ENCODE measurements around the gene MCOLN1. TPM values are rescaled to one million over a fixed set of nuclear protein-coding genes. Genes with fewer than 3 reads are reported as not detected.

MCOLN1 gene
- total RNA-seq, 1 experiment from 2014 or later = 16.2 TPM

DNA sequence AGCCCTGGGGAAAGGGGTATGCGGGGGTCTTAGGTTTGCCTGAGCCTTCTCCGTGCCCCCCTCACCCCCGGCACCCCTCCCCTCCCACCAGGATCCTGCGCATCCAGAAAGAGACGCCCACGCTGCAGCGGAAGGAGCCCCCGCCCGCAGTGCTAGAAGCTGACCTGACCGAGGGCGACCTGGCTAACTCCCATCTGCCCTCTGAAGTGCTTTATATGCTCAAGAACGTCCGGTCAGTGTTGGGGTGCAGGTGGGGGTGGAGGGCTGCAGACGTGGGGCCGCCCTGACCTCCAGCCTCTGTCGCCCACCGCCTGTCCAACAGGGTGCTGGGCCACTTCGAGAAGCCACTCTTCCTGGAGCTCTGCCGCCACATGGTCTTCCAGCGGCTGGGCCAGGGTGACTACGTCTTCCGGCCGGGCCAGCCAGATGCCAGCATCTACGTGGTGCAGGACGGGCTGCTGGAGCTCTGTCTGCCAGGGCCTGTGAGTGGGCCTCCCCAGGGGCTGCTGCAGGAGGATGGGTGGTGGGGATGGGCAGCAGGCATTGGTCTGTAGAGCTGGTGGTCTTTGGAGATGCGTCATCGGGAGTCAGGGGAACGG, 17.5 kb downstream of the MCOLN1 start:
- no peak overlapping the region for H3K27ac Mint-ChIP-seq (ENCODE audit: unreplicated experiment)

DNA sequence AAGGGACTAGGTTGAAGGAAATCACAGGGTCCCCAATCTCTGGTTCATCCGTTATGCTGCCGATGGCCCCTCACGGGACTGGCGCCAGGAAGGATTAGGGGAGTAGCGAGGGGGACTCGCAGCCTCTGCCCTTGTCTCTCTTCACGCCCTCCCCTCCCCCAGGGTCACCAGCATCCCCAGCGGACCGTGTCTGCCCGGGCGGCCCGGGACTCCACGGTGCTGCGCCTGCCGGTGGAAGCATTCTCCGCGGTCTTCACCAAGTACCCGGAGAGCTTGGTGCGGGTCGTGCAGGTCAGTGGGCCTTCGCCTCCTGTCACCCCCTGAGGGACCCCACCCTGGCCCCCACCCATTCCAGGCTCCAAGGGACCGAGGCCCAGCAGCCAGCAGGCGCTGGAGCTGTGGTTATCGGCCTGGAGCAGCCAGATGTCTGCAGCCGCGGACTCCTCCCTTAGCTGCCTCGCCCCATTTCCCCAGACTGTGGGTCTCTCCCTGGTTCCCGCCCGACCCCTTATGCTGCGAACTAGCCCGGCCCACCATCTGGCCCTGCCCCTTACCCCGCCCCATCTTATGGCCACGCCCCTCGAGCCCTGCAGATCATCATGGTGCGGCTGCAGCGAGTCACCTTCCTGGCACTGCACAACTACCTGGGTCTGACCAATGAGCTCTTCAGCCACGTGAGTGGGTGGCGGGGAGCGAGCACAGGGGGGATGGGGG, 18.5 kb downstream of the MCOLN1 start:
- Histone ChIP-seq H3K27me3 (replicated peaks; ENCODE audit: control insufficient read depth, insufficient read depth, low read length) (no peaks in the 10 kb centered on the region), H3K36me3 (ENCODE audit: control insufficient read depth, insufficient read depth, low read length) (no peaks in the 10 kb centered on the region; the same call in 1 of the 2 replicates), H3K4me1 (no peaks in the 10 kb centered on the region), H3K9me3 (no peaks in the 10 kb centered on the region), H3K4me3 (ENCODE audit: low read depth, low read length) (no peak overlapping the region)
- Mint-ChIP-seq H3K9me3 (ENCODE audit: unreplicated experiment) (no peaks in the 10 kb centered on the region), H3K4me3 (ENCODE audit: unreplicated experiment) (no peak overlapping the region), H3K27ac (ENCODE audit: unreplicated experiment) (no peak overlapping the region), H3K27me3 (ENCODE audit: insufficient read depth, unreplicated experiment) (no peaks in the 10 kb centered on the region), H3K4me1 (ENCODE audit: low read depth, unreplicated experiment) (no peaks in the 10 kb centered on the region), H3K36me3 (ENCODE audit: insufficient read depth, unreplicated experiment) (peaks cover 4% of the 10 kb centered on the region)
- intact Hi-C loops (cut with micrococcal nuclease; ENCODE audit: unreplicated experiment) = no loop called here
- no peak for DNase-seq
- TF ChIP-seq, protein P1, sequence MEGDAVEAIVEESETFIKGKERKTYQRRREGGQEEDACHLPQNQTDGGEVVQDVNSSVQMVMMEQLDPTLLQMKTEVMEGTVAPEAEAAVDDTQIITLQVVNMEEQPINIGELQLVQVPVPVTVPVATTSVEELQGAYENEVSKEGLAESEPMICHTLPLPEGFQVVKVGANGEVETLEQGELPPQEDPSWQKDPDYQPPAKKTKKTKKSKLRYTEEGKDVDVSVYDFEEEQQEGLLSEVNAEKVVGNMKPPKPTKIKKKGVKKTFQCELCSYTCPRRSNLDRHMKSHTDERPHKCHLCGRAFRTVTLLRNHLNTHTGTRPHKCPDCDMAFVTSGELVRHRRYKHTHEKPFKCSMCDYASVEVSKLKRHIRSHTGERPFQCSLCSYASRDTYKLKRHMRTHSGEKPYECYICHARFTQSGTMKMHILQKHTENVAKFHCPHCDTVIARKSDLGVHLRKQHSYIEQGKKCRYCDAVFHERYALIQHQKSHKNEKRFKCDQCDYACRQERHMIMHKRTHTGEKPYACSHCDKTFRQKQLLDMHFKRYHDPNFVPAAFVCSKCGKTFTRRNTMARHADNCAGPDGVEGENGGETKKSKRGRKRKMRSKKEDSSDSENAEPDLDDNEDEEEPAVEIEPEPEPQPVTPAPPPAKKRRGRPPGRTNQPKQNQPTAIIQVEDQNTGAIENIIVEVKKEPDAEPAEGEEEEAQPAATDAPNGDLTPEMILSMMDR (IDR thresholded peaks at IDR 0.05; ENCODE audit: insufficient read depth in 1 of 2, low read depth in 1 of 2, low read length in 1 of 2, severe bottlenecking in 1 of 2, unreplicated experiment in 1 of 2) = no peak
- ChIA-PET CTCF (interaction anchor here (0.6 kb wide), 1 partner anchor 46 kb away, joined by 5 read pairs; no protein-coding TSS in a partner anchor), POLR2A (no interaction called here)
- no TSS peak for BruUV-seq (replicated peaks)

More for the DNA sequence above, 17.5 kb downstream of the MCOLN1 start:
- H3K4me1 Mint-ChIP-seq (ENCODE audit: low read depth, unreplicated experiment) = no peaks in the 10 kb centered on the region
- CTCF ChIA-PET = no interaction called here
- no peak overlapping the region for H3K4me3 ChIP-seq (ENCODE audit: low read depth, low read length)
- TF ChIP-seq, protein P1 (IDR thresholded peaks at IDR 0.05; ENCODE audit: insufficient read depth in 1 of 2, low read depth in 1 of 2, low read length in 1 of 2, severe bottlenecking in 1 of 2, unreplicated experiment in 1 of 2) = no peak
- no peaks in the 10 kb centered on the region for H3K9me3 ChIP-seq
- intact Hi-C loops (cut with micrococcal nuclease; ENCODE audit: unreplicated experiment) = no loop called here
- BruUV-seq (replicated peaks) = no TSS peak
- H3K4me1 ChIP-seq = no peaks in the 10 kb centered on the region
- no peak for DNase-seq
- H3K27me3 Mint-ChIP-seq (ENCODE audit: insufficient read depth, unreplicated experiment) = no peaks in the 10 kb centered on the region
- H3K27me3 ChIP-seq (replicated peaks; ENCODE audit: control insufficient read depth, insufficient read depth, low read length) = no peaks in the 10 kb centered on the region
- H3K9me3 Mint-ChIP-seq (ENCODE audit: unreplicated experiment) = no peaks in the 10 kb centered on the region
- POLR2A ChIA-PET = no interaction called here
- H3K36me3 Mint-ChIP-seq (ENCODE audit: insufficient read depth, unreplicated experiment) = peaks cover 12% of the 10 kb centered on the region
- H3K36me3 ChIP-seq (ENCODE audit: control insufficient read depth, insufficient read depth, low read length) = no peaks in the 10 kb centered on the region; the same call in 1 of the 2 replicates
- H3K4me3 Mint-ChIP-seq (ENCODE audit: unreplicated experiment) = no peak overlapping the region

DNA sequence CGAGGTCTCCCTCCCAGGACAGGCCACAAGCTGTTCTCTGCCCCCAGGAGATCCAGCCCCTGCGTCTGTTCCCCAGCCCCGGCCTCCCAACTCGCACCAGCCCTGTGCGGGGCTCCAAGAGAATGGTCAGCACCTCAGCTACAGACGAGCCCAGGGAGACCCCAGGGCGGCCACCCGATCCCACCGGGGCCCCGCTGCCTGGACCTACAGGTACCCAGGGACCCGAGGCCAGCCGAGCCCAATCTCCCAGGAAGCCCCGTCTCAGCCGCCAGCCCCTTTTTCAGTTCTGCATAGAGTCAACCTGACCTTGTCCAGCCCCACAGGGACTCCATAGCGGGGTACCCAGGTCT, 19.0 kb downstream of the MCOLN1 start:
- Mint-ChIP-seq H3K4me3 (ENCODE audit: unreplicated experiment) (no peak overlapping the region), H3K27me3 (ENCODE audit: insufficient read depth, unreplicated experiment) (no peaks in the 10 kb centered on the region), H3K4me1 (ENCODE audit: low read depth, unreplicated experiment) (no peaks in the 10 kb centered on the region), H3K36me3 (ENCODE audit: insufficient read depth, unreplicated experiment) (peaks cover 4% of the 10 kb centered on the region), H3K9me3 (ENCODE audit: unreplicated experiment) (no peaks in the 10 kb centered on the region), H3K27ac (ENCODE audit: unreplicated experiment) (no peak overlapping the region)
- ChIA-PET CTCF (no interaction called here), POLR2A (no interaction called here)
- H3K4me1 ChIP-seq = no peaks in the 10 kb centered on the region
- TF ChIP-seq, protein P1 (IDR thresholded peaks at IDR 0.05; ENCODE audit: insufficient read depth in 1 of 2, low read depth in 1 of 2, low read length in 1 of 2, severe bottlenecking in 1 of 2, unreplicated experiment in 1 of 2) = no peak
- DNase-seq = no peak
- no TSS peak for BruUV-seq (replicated peaks)
- H3K27me3 ChIP-seq (replicated peaks; ENCODE audit: control insufficient read depth, insufficient read depth, low read length) = no peaks in the 10 kb centered on the region
- H3K36me3 ChIP-seq (ENCODE audit: control insufficient read depth, insufficient read depth, low read length) = no peaks in the 10 kb centered on the region; the same call in 1 of the 2 replicates
- intact Hi-C loops (cut with micrococcal nuclease; ENCODE audit: unreplicated experiment) = no loop called here
- no peaks in the 10 kb centered on the region for H3K9me3 ChIP-seq
- H3K4me3 ChIP-seq (ENCODE audit: low read depth, low read length) = no peak overlapping the region

Data from Caco-2 (cell line).